Panc1 (cell line): Measurements from ENCODE around the gene NOS1. TPM values are rescaled to one million over a fixed set of nuclear protein-coding genes. Genes with fewer than 3 reads are reported as not detected.

Experiments
- ATAC-seq: fragments of 200-7000 bp; cut with Tn5 transposase; 2 replicates; pipeline ENCODE4 v1.9.1; 2020; ENCODE audit warnings: mild to moderate bottlenecking, moderate library complexity
- BruUV-seq: library from RNA; stranded (reverse); fragments of 400-500 nt; replicated peaks from 2 replicates; lab custom pipeline; 2021; lab: Mats Ljungman, UMichigan
- CTCF ChIA-PET: fragments of 300-600 bp; sonication (Branson Sonifier 250); formaldehyde crosslinking; loops from one replicate; lab custom pipeline; 2022; ENCODE audit warnings: antibody characterized with exemption; lab: Charles Lee
- POLR2A ChIA-PET: fragments of 300-600 bp; sonication (Branson Sonifier 250); formaldehyde crosslinking; loops from one replicate; lab custom pipeline; 2022; ENCODE audit warnings: antibody characterized with exemption; lab: Charles Lee
- DNase-seq: peaks from one replicate; pipeline ENCODE4 v3.0.0-alpha.2; 2010; ENCODE audit warnings: low read depth, low spot score
- H3K27ac ChIP-seq: 2 replicates; pipeline ENCODE4 v1.5.1; 2011; ENCODE audit warnings: mild to moderate bottlenecking, low read length, inconsistent platforms
- H3K27me3 ChIP-seq: fragments of 200-500 bp; sonication (Bioruptor generic); 2 replicates; pipeline ENCODE4 v1.6.0; 2014; ENCODE audit warnings: low read length, inconsistent platforms; ENCODE audit not compliant: control insufficient read depth, insufficient read depth
- H3K36me3 ChIP-seq: fragments of 200-500 bp; sonication (Bioruptor generic); 2 replicates; pipeline ENCODE4 v1.5.1; 2014; ENCODE audit warnings: inconsistent platforms, mild to moderate bottlenecking, low read length, moderate library complexity; ENCODE audit not compliant: control insufficient read depth, insufficient read depth
- H3K4me1 ChIP-seq: 2 replicates; pipeline ENCODE4 v1.5.1; 2011; ENCODE audit warnings: inconsistent platforms, mild to moderate bottlenecking, low read length, moderate library complexity; ENCODE audit not compliant: control insufficient read depth, insufficient read depth
- H3K4me3 ChIP-seq, 2 experiments: 2 replicates each; pipeline ENCODE4 v1.5.1; 2011 to 2012; ENCODE audit warnings: low read depth in 2 of 2, low read length in 2 of 2, mild to moderate bottlenecking in 2 of 2, inconsistent platforms in 1 of 2, moderate library complexity in 1 of 2
- H3K9me3 ChIP-seq: fragments of 200-500 bp; sonication (Bioruptor generic); 2 replicates; pipeline ENCODE4 v1.5.1; 2014; ENCODE audit warnings: low read depth, mild to moderate bottlenecking, inconsistent platforms, low read length, moderate library complexity; ENCODE audit not compliant: control insufficient read depth, insufficient read depth
- POLR2AphosphoS5 ChIP-seq: IDR thresholded peaks from 2 replicates; pipeline ENCODE4 v1.6.1; 2012; ENCODE audit warnings: mild to moderate bottlenecking, low read depth, low read length, moderate library complexity
- SIN3A ChIP-seq: IDR thresholded peaks from 2 replicates; pipeline ENCODE4 v1.6.1; 2012; ENCODE audit warnings: low read depth, mild to moderate bottlenecking, low read length, moderate library complexity, borderline replicate concordance; ENCODE audit not compliant: insufficient read depth
- TCF7L2 ChIP-seq: IDR thresholded peaks from 2 replicates; pipeline ENCODE4 v1.6.1; 2011; ENCODE audit warnings: mild to moderate bottlenecking, low read depth, low read length, inconsistent platforms
- in situ Hi-C: cut with HindIII; loops from 2 replicates; pipeline ENCODE4 v1.10.0; 2016; ENCODE audit warnings: low sequenced_read_pairs, low pct_unique_long_range_greater_than_20kb
- intact Hi-C: fragments of 100-400 bp; cut with micrococcal nuclease; formaldehyde crosslinking; loops from one replicate; pipeline ENCODE4 v1.10.0; 2022; ENCODE audit not compliant: unreplicated experiment
- total RNA-seq: library from RNA; stranded (reverse); gene quantifications from one replicate; pipeline ENCODE4 v1.2.1, GENCODE V29; 2021; ENCODE audit not compliant: unreplicated experiment
- TF ChIP-seq, protein P1 (sequence below), 2 experiments: IDR thresholded peaks; 2 replicates each; pipeline ENCODE4 v1.6.1; 2011 to 2012; ENCODE audit warnings: low read depth in 2 of 2, control low read depth in 1 of 2, low read length in 1 of 2, mild to moderate bottlenecking in 1 of 2, moderate library complexity in 1 of 2; ENCODE audit not compliant: insufficient read depth in 1 of 2
- TF ChIP-seq, protein P2 (sequence below): fragments of 450-650 bp; IDR thresholded peaks from 2 replicates; pipeline ENCODE4 v1.5.1; 2017; ENCODE audit warnings: mild to moderate bottlenecking

Gene NOS1
- total RNA-seq, 1 experiment from 2014 or later: 0.03 TPM

DNA sequence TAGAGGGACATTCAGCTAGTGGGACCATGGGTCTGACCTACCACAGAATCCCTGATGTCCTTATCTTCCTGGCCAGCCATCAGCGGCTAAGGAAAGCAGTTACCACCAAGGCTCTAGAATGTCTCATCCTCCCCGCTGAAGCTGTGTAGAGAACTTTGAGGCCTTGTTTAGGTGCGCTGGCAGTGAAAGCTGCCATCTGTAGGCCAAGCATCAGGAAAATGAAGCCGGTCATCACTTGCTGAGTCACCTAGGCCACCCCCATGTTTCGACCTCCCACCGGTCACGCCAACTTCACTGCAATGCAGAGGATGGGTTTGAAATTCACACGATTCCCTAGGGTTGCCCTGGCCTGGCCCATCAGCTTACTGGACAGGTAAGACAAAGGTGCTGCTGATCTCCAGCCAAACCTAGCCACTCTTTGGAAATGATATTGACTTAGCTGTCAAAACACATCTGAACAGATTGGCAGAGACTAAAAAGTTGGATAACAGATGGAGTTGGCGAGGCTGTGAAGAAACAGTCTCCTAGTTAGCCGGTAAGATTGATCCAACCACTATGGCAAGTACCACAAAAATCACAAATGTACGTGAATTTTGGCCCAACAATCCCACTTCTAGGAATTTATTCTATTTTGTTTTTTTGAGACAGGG, 52.0 kb downstream of the NOS1 start:
- Histone ChIP-seq H3K9me3 (no peaks in the 10 kb centered on the region), H3K27ac (no peak overlapping the region), H3K36me3 (no peaks in the 10 kb centered on the region), H3K4me1 (no peaks in the 10 kb centered on the region), H3K27me3 (no peaks in the 10 kb centered on the region), H3K4me3 (no peak overlapping the region)
- TF ChIP-seq SIN3A (no peak), TCF7L2 (no peak), POLR2AphosphoS5 (no peak)
- TF ChIP-seq, protein P1, sequence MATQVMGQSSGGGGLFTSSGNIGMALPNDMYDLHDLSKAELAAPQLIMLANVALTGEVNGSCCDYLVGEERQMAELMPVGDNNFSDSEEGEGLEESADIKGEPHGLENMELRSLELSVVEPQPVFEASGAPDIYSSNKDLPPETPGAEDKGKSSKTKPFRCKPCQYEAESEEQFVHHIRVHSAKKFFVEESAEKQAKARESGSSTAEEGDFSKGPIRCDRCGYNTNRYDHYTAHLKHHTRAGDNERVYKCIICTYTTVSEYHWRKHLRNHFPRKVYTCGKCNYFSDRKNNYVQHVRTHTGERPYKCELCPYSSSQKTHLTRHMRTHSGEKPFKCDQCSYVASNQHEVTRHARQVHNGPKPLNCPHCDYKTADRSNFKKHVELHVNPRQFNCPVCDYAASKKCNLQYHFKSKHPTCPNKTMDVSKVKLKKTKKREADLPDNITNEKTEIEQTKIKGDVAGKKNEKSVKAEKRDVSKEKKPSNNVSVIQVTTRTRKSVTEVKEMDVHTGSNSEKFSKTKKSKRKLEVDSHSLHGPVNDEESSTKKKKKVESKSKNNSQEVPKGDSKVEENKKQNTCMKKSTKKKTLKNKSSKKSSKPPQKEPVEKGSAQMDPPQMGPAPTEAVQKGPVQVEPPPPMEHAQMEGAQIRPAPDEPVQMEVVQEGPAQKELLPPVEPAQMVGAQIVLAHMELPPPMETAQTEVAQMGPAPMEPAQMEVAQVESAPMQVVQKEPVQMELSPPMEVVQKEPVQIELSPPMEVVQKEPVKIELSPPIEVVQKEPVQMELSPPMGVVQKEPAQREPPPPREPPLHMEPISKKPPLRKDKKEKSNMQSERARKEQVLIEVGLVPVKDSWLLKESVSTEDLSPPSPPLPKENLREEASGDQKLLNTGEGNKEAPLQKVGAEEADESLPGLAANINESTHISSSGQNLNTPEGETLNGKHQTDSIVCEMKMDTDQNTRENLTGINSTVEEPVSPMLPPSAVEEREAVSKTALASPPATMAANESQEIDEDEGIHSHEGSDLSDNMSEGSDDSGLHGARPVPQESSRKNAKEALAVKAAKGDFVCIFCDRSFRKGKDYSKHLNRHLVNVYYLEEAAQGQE (IDR thresholded peaks at IDR 0.05; ENCODE audit: insufficient read depth in 1 of 2, low read depth in 2 of 2, low read length in 1 of 2): no peak
- TF ChIP-seq, protein P2, sequence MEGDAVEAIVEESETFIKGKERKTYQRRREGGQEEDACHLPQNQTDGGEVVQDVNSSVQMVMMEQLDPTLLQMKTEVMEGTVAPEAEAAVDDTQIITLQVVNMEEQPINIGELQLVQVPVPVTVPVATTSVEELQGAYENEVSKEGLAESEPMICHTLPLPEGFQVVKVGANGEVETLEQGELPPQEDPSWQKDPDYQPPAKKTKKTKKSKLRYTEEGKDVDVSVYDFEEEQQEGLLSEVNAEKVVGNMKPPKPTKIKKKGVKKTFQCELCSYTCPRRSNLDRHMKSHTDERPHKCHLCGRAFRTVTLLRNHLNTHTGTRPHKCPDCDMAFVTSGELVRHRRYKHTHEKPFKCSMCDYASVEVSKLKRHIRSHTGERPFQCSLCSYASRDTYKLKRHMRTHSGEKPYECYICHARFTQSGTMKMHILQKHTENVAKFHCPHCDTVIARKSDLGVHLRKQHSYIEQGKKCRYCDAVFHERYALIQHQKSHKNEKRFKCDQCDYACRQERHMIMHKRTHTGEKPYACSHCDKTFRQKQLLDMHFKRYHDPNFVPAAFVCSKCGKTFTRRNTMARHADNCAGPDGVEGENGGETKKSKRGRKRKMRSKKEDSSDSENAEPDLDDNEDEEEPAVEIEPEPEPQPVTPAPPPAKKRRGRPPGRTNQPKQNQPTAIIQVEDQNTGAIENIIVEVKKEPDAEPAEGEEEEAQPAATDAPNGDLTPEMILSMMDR: no peak
- POLR2A ChIA-PET: interaction anchor here (0.5 kb wide), 1 partner anchor 389 kb away, joined by 4 read pairs; no protein-coding TSS in a partner anchor
- DNase-seq (no peak), ATAC-seq (no peak)
- intact Hi-C loops (no loop called here), in situ Hi-C loops (no loop called here)
- CTCF ChIA-PET: no interaction called here
- BruUV-seq: no TSS peak

DNA sequence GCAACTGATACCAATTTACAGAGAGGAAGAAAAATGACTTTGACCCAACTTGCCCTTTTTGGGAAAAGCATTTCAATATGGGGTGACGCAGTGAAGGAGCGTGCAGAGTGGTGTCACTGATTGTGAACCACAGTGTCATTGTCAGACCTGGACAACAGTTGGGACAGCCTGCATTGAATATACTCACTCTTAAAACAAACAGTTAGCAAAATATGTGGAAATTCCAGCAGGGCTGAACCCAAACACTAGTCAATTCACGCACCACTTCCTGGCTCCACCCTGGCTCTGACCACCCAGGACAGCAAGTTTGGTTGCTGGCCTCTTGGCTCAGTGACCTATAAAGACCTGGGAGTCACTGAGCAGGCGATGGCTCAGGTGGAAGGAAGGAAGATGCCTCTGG, 61.3 kb downstream of the NOS1 start:
- ChIA-PET POLR2A (no interaction called here), CTCF (no interaction called here)
- Histone ChIP-seq H3K4me1 (no peaks in the 10 kb centered on the region), H3K27ac (no peak overlapping the region), H3K36me3 (no peaks in the 10 kb centered on the region), H3K27me3 (no peaks in the 10 kb centered on the region), H3K4me3 (no peak overlapping the region), H3K9me3 (no peaks in the 10 kb centered on the region)
- no peak for DNase-seq
- intact Hi-C loops: no loop called here
- in situ Hi-C loops: no loop called here
- BruUV-seq: no TSS peak
- no peak for ATAC-seq
- TF ChIP-seq POLR2AphosphoS5: no peak
- no peak for TF ChIP-seq SIN3A
- TF ChIP-seq TCF7L2: no peak
- TF ChIP-seq, protein P2: no peak
- TF ChIP-seq, protein P1 (IDR thresholded peaks at IDR 0.05; ENCODE audit: insufficient read depth in 1 of 2, low read depth in 2 of 2, low read length in 1 of 2): no peak
